ENCODE results near the gene LRRC63. TPM values are rescaled to one million over a fixed set of nuclear protein-coding genes. Genes with fewer than 3 reads are reported as not detected.

The LRRC63 gene
- total and polyA plus RNA-seq, 2 donors (not counting 3 experiments of a cell fraction or from before 2014, with no cell fraction given), result 0.04 TPM; not detected in 1

DNA sequence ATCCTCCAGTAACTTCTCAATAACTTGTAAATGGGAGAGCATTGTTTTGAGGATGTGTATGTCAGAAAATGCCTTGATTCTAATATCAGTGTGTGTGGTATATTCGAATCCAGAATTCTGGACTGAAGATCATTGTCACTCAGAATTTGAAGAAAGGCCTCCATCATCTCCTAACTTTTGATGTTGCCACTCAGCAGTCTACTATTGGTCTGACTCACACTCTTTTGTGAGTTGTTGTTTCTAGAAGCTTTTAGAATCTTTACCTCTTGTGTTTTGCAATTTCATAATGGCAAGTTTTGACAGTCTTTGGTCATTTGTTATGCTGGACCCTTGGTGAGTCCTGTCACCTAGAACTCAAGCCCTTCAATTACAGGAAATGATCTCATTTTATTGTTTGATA, 98.3 kb downstream of the LRRC63 start:
- Histone ChIP-seq H3K27me3 (ENCODE audit: control insufficient read depth in 2 of 2, insufficient read depth in 2 of 2, low read length in 2 of 2) (no peaks in the 10 kb centered on the region), H3K9me1 (replicated peaks; ENCODE audit: control insufficient read depth, extremely low read depth, insufficient read depth, low read length) (no peaks in the 10 kb centered on the region), H3K4me1 (ENCODE audit: control insufficient read depth, extremely low read depth, insufficient read depth, low read length) (no peaks in the 10 kb centered on the region), H3K9ac (replicated peaks; ENCODE audit: extremely low read depth, insufficient read depth, low read length) (no peak overlapping the region), H3K9me3 (replicated peaks; ENCODE audit: control insufficient read depth, insufficient read depth, low read length) (no peaks in the 10 kb centered on the region), H3K4me3 (replicated peaks in 1 of 3; ENCODE audit: insufficient read depth in 1 of 3, low read depth in 1 of 3, low read length in 3 of 3) (no peak overlapping the region), H3K79me2 (ENCODE audit: control insufficient read depth, insufficient read depth, low read length) (no peaks in the 10 kb centered on the region), H3K4me2 (ENCODE audit: insufficient read depth, low read length) (no peak overlapping the region), H4K20me1 (replicated peaks; ENCODE audit: control insufficient read depth, extremely low read depth, insufficient read depth, low read length) (no peaks in the 10 kb centered on the region), H3K27ac (ENCODE audit: insufficient read depth, low read depth, low read length) (no peak overlapping the region), H3K36me3 (ENCODE audit: control insufficient read depth in 2 of 2, extremely low read depth in 1 of 2, insufficient read depth in 2 of 2, low read length in 2 of 2) (no peaks in the 10 kb centered on the region), H2AFZ (ENCODE audit: low read depth, low read length) (no peak overlapping the region)
- DNase-seq (ENCODE audit: low read depth, low spot score), result no peak
- TF ChIP-seq GATA2 (IDR thresholded peaks at IDR 0.05; ENCODE audit: insufficient read depth, insufficient read length, low read depth, low read length) (no peak), JUN (IDR thresholded peaks at IDR 0.05; ENCODE audit: borderline replicate concordance, insufficient read depth, insufficient read length, low read depth) (no peak), EZH2 (IDR thresholded peaks at IDR 0.05; ENCODE audit: borderline replicate concordance, low read depth, low read length, severe bottlenecking) (no peak), FOS (IDR thresholded peaks at IDR 0.05; ENCODE audit: borderline replicate concordance, insufficient read depth, low read length) (no peak), MYC (IDR thresholded peaks at IDR 0.05; ENCODE audit: low read depth, low read length) (no peak), POLR2A (IDR thresholded peaks at IDR 0.05; ENCODE audit: low read depth, low read length) (no peak), POLR2AphosphoS5 (IDR thresholded peaks at IDR 0.05; ENCODE audit: insufficient read depth, low read depth, low read length) (no peak)
- TF ChIP-seq, protein P1, sequence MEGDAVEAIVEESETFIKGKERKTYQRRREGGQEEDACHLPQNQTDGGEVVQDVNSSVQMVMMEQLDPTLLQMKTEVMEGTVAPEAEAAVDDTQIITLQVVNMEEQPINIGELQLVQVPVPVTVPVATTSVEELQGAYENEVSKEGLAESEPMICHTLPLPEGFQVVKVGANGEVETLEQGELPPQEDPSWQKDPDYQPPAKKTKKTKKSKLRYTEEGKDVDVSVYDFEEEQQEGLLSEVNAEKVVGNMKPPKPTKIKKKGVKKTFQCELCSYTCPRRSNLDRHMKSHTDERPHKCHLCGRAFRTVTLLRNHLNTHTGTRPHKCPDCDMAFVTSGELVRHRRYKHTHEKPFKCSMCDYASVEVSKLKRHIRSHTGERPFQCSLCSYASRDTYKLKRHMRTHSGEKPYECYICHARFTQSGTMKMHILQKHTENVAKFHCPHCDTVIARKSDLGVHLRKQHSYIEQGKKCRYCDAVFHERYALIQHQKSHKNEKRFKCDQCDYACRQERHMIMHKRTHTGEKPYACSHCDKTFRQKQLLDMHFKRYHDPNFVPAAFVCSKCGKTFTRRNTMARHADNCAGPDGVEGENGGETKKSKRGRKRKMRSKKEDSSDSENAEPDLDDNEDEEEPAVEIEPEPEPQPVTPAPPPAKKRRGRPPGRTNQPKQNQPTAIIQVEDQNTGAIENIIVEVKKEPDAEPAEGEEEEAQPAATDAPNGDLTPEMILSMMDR (IDR thresholded peaks at IDR 0.05; ENCODE audit: extremely low read depth in 1 of 2, insufficient read depth in 1 of 2, low read depth in 1 of 2, low read length in 2 of 2), result no peak
- TF ChIP-seq, protein P2, sequence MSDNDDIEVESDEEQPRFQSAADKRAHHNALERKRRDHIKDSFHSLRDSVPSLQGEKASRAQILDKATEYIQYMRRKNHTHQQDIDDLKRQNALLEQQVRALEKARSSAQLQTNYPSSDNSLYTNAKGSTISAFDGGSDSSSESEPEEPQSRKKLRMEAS (IDR thresholded peaks at IDR 0.05; ENCODE audit: insufficient read depth, insufficient read length), result no peak
- ChIA-PET CTCF (no interaction called here), POLR2A (no interaction called here)
- intact Hi-C loops (cut with micrococcal nuclease), result loop anchor here (2.0 kb wide), 1 partner anchor 13 kb away; no protein-coding TSS in a partner anchor
- dilution Hi-C loops (cut with MboI; ENCODE audit: extremely low pct_ligation_motif_present, low sequenced_read_pairs), result no loop called here
- FAIRE-seq, result no peak
- BruUV-seq (replicated peaks), result no TSS peak
